Type B pancreatic cell (in vitro differentiated cells): ENCODE data around the gene LINGO3. TPM values are rescaled to one million over a fixed set of nuclear protein-coding genes. Genes with fewer than 3 reads are reported as not detected.

Experiments
- DNase-seq: peaks from one replicate; pipeline ENCODE4 v3.0.0; 2021; ENCODE audit warnings: mixed read lengths; ENCODE audit not compliant: unreplicated experiment; ENCODE audit errors: extremely low spot score
- H3K27ac Mint-ChIP-seq: 2 replicates; pipeline ENCODE4 v1.8.0; 2021; ENCODE audit warnings: mild to moderate bottlenecking, mixed read lengths
- H3K27me3 Mint-ChIP-seq: 2 replicates; pipeline ENCODE4 v1.8.0; 2021; ENCODE audit warnings: mixed read lengths
- H3K36me3 Mint-ChIP-seq: 2 replicates; pipeline ENCODE4 v1.8.0; 2021; ENCODE audit warnings: mixed read lengths
- H3K4me1 Mint-ChIP-seq: one replicate; pipeline ENCODE4 v1.8.0; 2021; ENCODE audit warnings: mixed read lengths; ENCODE audit not compliant: unreplicated experiment
- H3K4me3 Mint-ChIP-seq: 2 replicates; pipeline ENCODE4 v1.8.0; 2021; ENCODE audit warnings: mild to moderate bottlenecking, mixed read lengths
- H3K9me3 Mint-ChIP-seq: 2 replicates; pipeline ENCODE4 v1.8.0; 2021; ENCODE audit warnings: mixed read lengths
- CTCF ChIP-seq: fragments of 200-600 bp; sonication (generic); conservative IDR thresholded peaks from 2 replicates; pipeline ENCODE4 v1.5.0; 2021; ENCODE audit warnings: antibody characterized with exemption, mild to moderate bottlenecking
- total RNA-seq: library from RNA; stranded (reverse); gene quantifications from 2 replicates; pipeline ENCODE4 v1.2.1, GENCODE V29; 2021; ENCODE audit warnings: low replicate concordance

LINGO3 gene
- total RNA-seq, 1 donor from 2014 or later: not detected

GRCh38 chr19:2333807-2334211, 25.9 kb upstream of the LINGO3 start:
- peak overlapping the region; percentile 49 for H3K4me3 Mint-ChIP-seq
- H3K9me3 Mint-ChIP-seq: no peaks in the 10 kb centered on the region
- peaks cover 14% of the 10 kb centered on the region for H3K36me3 Mint-ChIP-seq
- peak overlapping the region; percentile 72 for H3K27ac Mint-ChIP-seq
- no peaks in the 10 kb centered on the region for H3K27me3 Mint-ChIP-seq
- H3K4me1 Mint-ChIP-seq: peaks cover 38% of the 10 kb centered on the region
- no peak for DNase-seq
- peak; percentile 30 for TF ChIP-seq CTCF

- TF ChIP-seq CTCF: no peak
- no peak for DNase-seq
- Mint-ChIP-seq H3K4me1 (peaks cover 38% of the 10 kb centered on the region), H3K27me3 (no peaks in the 10 kb centered on the region), H3K4me3 (peak overlapping the region; percentile 49), H3K27ac (peak overlapping the region; percentile 72), H3K36me3 (peaks cover 14% of the 10 kb centered on the region), H3K9me3 (no peaks in the 10 kb centered on the region)
Observed at GRCh38 chr19:2333027-2333806, 25.3 kb upstream of the LINGO3 start.

GRCh38 chr19:2332341-2333026, 24.5 kb upstream of the LINGO3 start:
- Mint-ChIP-seq H3K27ac (peak overlapping the region; percentile 95), H3K36me3 (peaks cover 12% of the 10 kb centered on the region), H3K4me1 (peaks cover 38% of the 10 kb centered on the region), H3K27me3 (no peaks in the 10 kb centered on the region), H3K4me3 (no peak overlapping the region), H3K9me3 (no peaks in the 10 kb centered on the region)
- no peak for DNase-seq
- TF ChIP-seq CTCF: no peak

- no peak for TF ChIP-seq CTCF
- Mint-ChIP-seq H3K27ac (peak overlapping the region; percentile 95), H3K36me3 (peaks cover 10% of the 10 kb centered on the region), H3K9me3 (no peaks in the 10 kb centered on the region), H3K4me3 (peak overlapping the region; percentile 82), H3K4me1 (peaks cover 41% of the 10 kb centered on the region), H3K27me3 (no peaks in the 10 kb centered on the region)
- DNase-seq: no peak
Observed at GRCh38 chr19:2331601-2332246, 23.8 kb upstream of the LINGO3 start.

GRCh38 chr19:2330632-2331284, 22.8 kb upstream of the LINGO3 start:
- Mint-ChIP-seq H3K36me3 (peaks cover 3% of the 10 kb centered on the region), H3K27me3 (no peaks in the 10 kb centered on the region), H3K27ac (peak overlapping the region; percentile 95), H3K9me3 (no peaks in the 10 kb centered on the region), H3K4me1 (peaks cover 41% of the 10 kb centered on the region), H3K4me3 (peak overlapping the region; percentile 82)
- no peak for DNase-seq
- no peak for TF ChIP-seq CTCF
